K562 (cell line): ENCODE results near the gene CEBPB. TPM values are rescaled to one million over a fixed set of nuclear protein-coding genes. Genes with fewer than 3 reads are reported as not detected.

Source experiments
- ARID3A ChIP-seq: IDR thresholded peaks from 2 replicates; pipeline ENCODE4 v1.6.1; 2012; ENCODE audit warnings: low read depth, low read length, improper control_type of control experiment, borderline replicate concordance
- CBFB ChIP-seq: sonication (generic); formaldehyde crosslinking; IDR thresholded peaks from 2 replicates; pipeline ENCODE4 v1.4.0; 2020; ENCODE audit warnings: mild to moderate bottlenecking, missing genetic modification reagents
- DEAF1 ChIP-seq: fragments of 450-650 bp; formaldehyde crosslinking; IDR thresholded peaks from 2 replicates; pipeline ENCODE4 v1.4.0; 2020; ENCODE audit warnings: mild to moderate bottlenecking, moderate library complexity
- ETV5 ChIP-seq: sonication (generic); formaldehyde crosslinking; IDR thresholded peaks from 2 replicates; pipeline ENCODE4 v1.4.0; 2020; ENCODE audit warnings: low read depth, mild to moderate bottlenecking, missing genetic modification reagents
- FOXJ3 ChIP-seq: sonication (generic); formaldehyde crosslinking; IDR thresholded peaks from 2 replicates; pipeline ENCODE4 v1.4.0; 2020; ENCODE audit warnings: mild to moderate bottlenecking, missing genetic modification reagents
- FOXK1 ChIP-seq: sonication (generic); formaldehyde crosslinking; IDR thresholded peaks from 2 replicates; pipeline ENCODE4 v1.8.0; 2022; ENCODE audit warnings: missing genetic modification reagents, mild to moderate bottlenecking, borderline replicate concordance
- GTF2E2 ChIP-seq: fragments of 200-800 bp; sonication (Bioruptor generic); IDR thresholded peaks from 2 replicates; pipeline ENCODE4 v1.6.1; 2016; ENCODE audit warnings: missing genetic modification characterization, missing compliant biosample characterization
- KLF16 ChIP-seq: IDR thresholded peaks from 2 replicates; pipeline ENCODE4 v1.6.1; 2016; ENCODE audit warnings: antibody characterized with exemption
- MCM5 ChIP-seq: fragments of 450-650 bp; IDR thresholded peaks from 2 replicates; pipeline ENCODE4 v1.6.1; 2016; ENCODE audit warnings: low read depth
- MYNN ChIP-seq, 2 experiments: sonication (generic); formaldehyde crosslinking in 1 of 2; IDR thresholded peaks; 2 replicates each; pipeline versions ENCODE4 v1.5.0 to v1.6.1; 2016 to 2020; ENCODE audit warnings: antibody characterized with exemption in 1 of 2, missing genetic modification reagents in 1 of 2
- NFATC3 ChIP-seq: fragments of 450-650 bp; IDR thresholded peaks from 2 replicates; pipeline ENCODE4 v1.6.1; 2017; ENCODE audit warnings: mild to moderate bottlenecking
- POU5F1 ChIP-seq: fragments of 150-350 bp; IDR thresholded peaks from 2 replicates; pipeline ENCODE4 v1.6.1; 2014; ENCODE audit warnings: borderline replicate concordance, low read length, low read depth, mild to moderate bottlenecking; ENCODE audit not compliant: partially characterized antibody
- SMARCE1 ChIP-seq: fragments of 450-650 bp; IDR thresholded peaks from 2 replicates; pipeline ENCODE4 v1.7.1; 2016; ENCODE audit warnings: mild to moderate bottlenecking
- SOX6 ChIP-seq: fragments of 450-650 bp; IDR thresholded peaks from 2 replicates; pipeline ENCODE4 v1.6.1; 2014; ENCODE audit warnings: mild to moderate bottlenecking
- TAF15 ChIP-seq: fragments of 200-400 bp; formaldehyde crosslinking; IDR thresholded peaks from 2 replicates; pipeline ENCODE4 v1.6.1; 2017; ENCODE audit warnings: mild to moderate bottlenecking, low read depth, low read length, moderate library complexity
- ZNF134 ChIP-seq: fragments of 250-450 bp; sonication (Bioruptor Pico); conservative IDR thresholded peaks from 2 replicates; pipeline ENCODE4 v1.4.0; 2020
- polyA plus RNA-seq, 8 experiments: library from polyadenylated mRNA; depleted of rRNA in 4 of 8; stranded (reverse) in 5 of 8; unstranded in 3 of 8; fragments of >200 nt; fragmentation: Nextera tagmentation in 2 of 8; fragmentation: Illumina TruSeq in 1 of 8; extraction: Ambion mirVana in 2 of 8; extraction: Trizol in 1 of 8; gene quantifications; 2 replicates each; pipeline versions ENCODE4 v1.2.1 to v1.2.3, GENCODE V29; 2011 to 2014; ENCODE audit warnings: inconsistent platforms in 1 of 8, missing spikeins in 1 of 8
- total RNA-seq, 7 experiments: library from RNA; depleted of rRNA in 6 of 7; stranded (reverse); fragments of >200 nt in 6 of 7; fragmentation: Illumina TruSeq in 2 of 7; extraction: Trizol in 2 of 7; gene quantifications; 2 replicates each; pipeline versions ENCODE4 v1.2.1 to v1.2.3, GENCODE V29; 2011 to 2021; ENCODE audit warnings: low replicate concordance in 1 of 7
- TF ChIP-seq, protein P1 (sequence below): fragments of 450-650 bp; formaldehyde crosslinking; IDR thresholded peaks from 2 replicates; pipeline ENCODE4 v1.4.0; 2022; ENCODE audit warnings: missing genetic modification characterization
- TF ChIP-seq, protein P2 (sequence below): fragments of 250-450 bp; sonication (Bioruptor Pico); IDR thresholded peaks from 2 replicates; pipeline ENCODE4 v1.4.0; 2020

The CEBPB gene
- total and polyA plus RNA-seq, 9 of the 15 experiments (the other 6 are each of a cell fraction or from before 2014, with no cell fraction given) = 1.2 to 72.6 (median 7.8) TPM

DNA sequence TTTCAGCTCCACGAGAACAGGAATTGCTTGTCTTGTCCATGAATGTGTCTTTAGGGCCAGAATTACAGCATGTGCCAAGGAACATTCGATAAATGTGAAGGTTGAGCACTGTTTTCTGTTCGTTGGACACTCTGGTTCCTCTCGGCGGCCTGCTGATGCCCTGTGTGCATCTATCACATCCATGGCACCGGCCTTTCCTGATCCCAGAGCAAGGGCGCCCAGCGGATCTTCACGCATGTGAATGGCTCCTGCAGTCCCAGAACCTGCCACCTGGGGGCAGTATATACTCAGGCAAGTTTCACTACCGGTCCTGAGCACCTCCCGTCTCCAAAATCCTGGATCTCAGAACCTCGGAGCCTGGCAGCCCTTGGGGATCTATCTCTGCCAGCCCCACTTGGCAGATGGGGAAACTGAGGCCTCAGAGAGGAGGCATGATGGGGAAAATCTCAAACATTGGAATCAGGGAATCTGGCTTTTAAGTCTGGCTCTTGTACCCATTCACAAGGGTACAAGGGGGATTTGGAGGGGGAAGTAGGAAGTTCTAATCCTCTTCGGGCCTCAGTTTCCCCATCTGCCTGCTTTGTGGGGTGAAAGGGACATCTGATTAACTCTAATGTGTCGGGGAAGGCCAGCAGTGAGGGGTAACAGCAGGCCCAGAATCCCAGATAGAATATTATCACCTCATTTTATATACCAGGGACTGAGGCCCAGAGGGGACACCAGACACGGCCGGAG lies 4.3 kb upstream of the CEBPB start (continued):
- TF ChIP-seq FOXJ3 (CRISPR knock-in tag) = no peak
- no peak; the same call in 1 of the 2 replicates for TF ChIP-seq ETV5 (CRISPR knock-in tag)
- no peak for TF ChIP-seq TAF15
- TF ChIP-seq KLF16 = peak; percentile 43; the same call in 1 of the 2 replicates
- no peak for TF ChIP-seq CBFB
- no peak for TF ChIP-seq SOX6
- TF ChIP-seq ARID3A = no peak
- no peak for TF ChIP-seq SMARCE1
- TF ChIP-seq MYNN (IDR thresholded peaks at IDR 0.05) = peak; percentile 11; the same call in 1 of the 2 replicates
- TF ChIP-seq MYNN (CRISPR knock-in tag; IDR thresholded peaks at IDR 0.05) = no peak
- no peak for TF ChIP-seq POU5F1
- no peak for TF ChIP-seq MCM5
- TF ChIP-seq FOXK1 (CRISPR knock-in tag) = no peak
- peak; percentile 92 for TF ChIP-seq DEAF1 (CRISPR knock-in tag)
- no peak for TF ChIP-seq GTF2E2 (tag)
- TF ChIP-seq ZNF134 (CRISPR knock-in tag) = no peak
- TF ChIP-seq, protein P1, sequence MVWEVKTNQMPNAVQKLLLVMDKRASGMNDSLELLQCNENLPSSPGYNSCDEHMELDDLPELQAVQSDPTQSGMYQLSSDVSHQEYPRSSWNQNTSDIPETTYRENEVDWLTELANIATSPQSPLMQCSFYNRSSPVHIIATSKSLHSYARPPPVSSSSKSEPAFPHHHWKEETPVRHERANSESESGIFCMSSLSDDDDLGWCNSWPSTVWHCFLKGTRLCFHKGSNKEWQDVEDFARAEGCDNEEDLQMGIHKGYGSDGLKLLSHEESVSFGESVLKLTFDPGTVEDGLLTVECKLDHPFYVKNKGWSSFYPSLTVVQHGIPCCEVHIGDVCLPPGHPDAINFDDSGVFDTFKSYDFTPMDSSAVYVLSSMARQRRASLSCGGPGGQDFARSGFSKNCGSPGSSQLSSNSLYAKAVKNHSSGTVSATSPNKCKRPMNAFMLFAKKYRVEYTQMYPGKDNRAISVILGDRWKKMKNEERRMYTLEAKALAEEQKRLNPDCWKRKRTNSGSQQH (CRISPR knock-in tag) = no peak
- TF ChIP-seq, protein P2, sequence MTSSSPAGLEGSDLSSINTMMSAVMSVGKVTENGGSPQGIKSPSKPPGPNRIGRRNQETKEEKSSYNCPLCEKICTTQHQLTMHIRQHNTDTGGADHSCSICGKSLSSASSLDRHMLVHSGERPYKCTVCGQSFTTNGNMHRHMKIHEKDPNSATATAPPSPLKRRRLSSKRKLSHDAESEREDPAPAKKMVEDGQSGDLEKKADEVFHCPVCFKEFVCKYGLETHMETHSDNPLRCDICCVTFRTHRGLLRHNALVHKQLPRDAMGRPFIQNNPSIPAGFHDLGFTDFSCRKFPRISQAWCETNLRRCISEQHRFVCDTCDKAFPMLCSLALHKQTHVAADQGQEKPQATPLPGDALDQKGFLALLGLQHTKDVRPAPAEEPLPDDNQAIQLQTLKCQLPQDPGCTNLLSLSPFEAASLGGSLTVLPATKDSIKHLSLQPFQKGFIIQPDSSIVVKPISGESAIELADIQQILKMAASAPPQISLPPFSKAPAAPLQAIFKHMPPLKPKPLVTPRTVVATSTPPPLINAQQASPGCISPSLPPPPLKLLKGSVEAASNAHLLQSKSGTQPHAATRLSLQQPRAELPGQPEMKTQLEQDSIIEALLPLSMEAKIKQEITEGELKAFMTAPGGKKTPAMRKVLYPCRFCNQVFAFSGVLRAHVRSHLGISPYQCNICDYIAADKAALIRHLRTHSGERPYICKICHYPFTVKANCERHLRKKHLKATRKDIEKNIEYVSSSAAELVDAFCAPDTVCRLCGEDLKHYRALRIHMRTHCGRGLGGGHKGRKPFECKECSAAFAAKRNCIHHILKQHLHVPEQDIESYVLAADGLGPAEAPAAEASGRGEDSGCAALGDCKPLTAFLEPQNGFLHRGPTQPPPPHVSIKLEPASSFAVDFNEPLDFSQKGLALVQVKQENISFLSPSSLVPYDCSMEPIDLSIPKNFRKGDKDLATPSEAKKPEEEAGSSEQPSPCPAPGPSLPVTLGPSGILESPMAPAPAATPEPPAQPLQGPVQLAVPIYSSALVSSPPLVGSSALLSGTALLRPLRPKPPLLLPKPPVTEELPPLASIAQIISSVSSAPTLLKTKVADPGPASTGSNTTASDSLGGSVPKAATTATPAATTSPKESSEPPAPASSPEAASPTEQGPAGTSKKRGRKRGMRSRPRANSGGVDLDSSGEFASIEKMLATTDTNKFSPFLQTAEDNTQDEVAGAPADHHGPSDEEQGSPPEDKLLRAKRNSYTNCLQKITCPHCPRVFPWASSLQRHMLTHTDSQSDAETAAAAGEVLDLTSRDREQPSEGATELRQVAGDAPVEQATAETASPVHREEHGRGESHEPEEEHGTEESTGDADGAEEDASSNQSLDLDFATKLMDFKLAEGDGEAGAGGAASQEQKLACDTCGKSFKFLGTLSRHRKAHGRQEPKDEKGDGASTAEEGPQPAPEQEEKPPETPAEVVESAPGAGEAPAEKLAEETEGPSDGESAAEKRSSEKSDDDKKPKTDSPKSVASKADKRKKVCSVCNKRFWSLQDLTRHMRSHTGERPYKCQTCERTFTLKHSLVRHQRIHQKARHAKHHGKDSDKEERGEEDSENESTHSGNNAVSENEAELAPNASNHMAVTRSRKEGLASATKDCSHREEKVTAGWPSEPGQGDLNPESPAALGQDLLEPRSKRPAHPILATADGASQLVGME (CRISPR knock-in tag) = no peak
- no peak for TF ChIP-seq NFATC3
